DMS79 treated with DMSO at 0.1 percent for 48 hours (cell line): ENCODE results near the gene BCR.

Experiments used
- DNase-seq: peaks from one replicate; lab custom pipeline; 2025; lab: John Stamatoyannopoulos, UW

Gene BCR

DNA sequence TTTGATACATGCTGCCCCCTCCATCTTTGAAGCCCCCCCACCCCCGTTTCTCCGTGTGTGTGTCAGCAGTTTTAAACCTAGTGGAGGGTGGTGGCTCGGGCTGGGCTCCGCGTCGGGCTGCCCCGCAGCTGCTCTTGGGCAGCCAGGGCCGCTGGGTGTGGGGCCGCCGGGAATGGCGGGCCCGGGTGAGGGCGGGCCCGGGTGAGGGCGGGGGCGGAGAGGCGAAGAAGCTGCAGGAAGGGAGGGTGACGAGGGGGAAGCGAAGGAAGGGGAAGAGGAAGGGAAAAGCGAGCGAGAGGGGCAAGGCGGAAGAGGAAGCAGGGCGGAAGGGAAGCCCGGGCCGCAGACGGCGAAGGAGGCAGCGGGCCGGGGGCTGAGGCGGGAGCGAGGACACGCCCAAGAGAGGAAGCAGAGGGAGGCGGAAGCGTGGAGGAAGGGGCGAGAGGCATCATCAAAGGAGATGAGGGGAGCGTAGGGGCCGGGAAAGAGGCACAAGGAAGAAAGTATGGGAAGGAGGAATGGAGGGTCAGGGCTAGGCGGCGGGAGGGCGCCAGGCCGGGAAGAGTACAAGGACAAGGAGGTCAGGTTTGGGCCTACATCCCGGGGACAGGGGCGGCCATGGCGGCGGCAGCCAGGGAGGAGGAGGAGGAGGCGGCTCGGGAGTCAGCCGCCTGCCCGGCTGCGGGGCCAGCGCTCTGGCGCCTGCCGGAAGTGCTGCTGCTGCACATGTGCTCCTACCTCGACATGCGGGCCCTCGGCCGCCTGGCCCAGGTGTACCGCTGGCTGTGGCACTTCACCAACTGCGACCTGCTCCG is 82.4 kb downstream of the BCR start:
- no peak for DNase-seq

DNA sequence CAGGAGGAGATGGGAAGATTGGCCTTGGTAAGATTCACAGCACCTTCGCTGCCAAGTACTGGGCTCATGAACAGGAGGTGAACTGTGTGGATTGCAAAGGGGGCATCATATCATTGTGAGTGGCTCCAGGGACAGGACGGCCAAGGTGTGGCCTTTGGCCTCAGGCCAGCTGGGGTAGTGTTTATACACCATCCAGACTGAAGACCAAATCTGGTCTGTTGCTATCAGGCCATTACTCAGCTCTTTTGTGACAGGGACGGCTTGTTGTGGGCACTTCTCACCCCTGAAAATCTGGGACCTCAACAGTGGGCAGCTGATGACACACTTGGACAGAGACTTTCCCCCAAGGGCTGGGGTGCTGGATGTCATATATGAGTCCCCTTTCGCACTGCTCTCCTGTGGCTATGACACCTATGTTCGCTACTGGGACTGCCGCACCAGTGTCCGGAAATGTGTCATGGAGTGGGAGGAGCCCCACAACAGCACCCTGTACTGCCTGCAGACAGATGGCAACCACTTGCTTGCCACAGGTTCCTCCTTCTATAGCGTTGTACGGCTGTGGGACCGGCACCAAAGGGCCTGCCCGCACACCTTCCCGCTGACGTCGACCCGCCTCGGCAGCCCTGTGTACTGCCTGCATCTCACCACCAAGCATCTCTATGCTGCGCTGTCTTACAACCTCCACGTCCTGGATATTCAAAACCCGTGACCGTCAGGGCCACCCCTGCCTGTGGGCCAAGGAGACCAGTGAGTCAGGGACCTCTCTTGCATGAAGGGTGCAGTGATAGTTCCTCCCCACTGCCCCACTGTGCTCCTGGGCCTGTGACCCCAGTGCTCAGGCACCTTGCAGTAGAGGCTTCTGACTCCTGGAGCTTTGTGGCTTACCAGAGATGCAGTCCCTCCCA is 83.6 kb downstream of the BCR start:
- DNase-seq = no peak

- no peak for DNase-seq
These were observed 84.5 kb downstream of the BCR start for GRCh38 chr22:23264610-23265367.

- DNase-seq = no peak
These were observed 85.0 kb downstream of the BCR start for GRCh38 chr22:23265368-23265700.

DNA sequence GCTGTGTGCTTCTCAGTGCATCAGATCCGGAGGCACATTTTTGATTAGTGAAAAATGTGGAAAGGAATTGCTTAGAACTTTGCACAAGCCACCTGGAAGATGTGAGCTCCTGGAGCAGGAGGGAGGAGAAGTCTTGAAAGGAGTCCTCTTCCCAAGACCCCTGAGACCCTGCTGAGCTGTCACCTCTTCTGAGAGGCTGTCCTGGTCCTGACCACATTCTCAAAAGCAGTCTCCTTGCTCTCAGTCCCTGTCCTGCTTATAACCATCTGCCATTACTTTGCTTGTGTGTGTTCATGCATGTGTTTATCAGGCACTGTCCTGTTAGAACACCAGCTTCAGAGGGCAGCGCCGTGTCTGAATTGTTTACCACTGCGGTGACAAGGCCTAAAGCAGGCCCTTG is 86.5 kb downstream of the BCR start:
- DNase-seq = no peak

DNA sequence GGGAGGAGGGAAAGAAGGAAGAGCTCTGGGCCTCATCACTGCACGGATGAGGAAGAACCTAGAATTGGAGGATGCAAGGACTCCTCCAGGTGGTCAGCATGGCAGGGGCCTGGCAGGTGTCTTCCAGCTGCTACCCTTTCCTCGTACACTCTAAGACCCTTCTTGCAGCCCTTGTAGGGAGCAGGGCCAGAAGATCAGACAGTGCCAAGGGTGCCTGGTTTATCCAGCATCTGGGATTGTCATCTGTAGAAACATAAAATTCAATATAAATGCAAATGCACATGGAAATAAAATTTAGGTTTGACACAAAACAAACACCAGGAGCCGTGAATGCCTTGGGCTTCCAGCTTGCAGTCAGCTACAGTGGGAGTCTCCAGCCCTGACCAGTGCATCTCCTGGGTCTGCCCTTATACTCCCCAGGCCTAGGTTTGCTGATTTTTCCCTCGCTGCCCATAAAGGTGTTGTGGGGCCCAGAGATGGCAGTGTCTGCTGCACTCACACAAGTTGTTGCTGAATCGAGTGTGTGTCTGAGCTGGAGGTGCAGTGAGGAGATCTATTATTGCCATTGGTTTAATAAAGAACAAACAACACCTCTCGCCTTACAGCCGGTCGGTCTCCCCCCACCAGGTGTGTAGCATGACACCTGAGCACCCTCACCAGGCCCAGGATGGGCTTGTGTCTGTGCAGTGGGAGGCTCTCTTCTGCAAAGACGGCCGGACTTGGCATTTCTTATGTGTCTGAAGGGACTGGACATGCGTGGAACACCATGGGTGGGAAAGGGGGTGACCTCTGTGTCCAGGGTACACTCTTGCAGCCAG is 87.1 kb downstream of the BCR start:
- DNase-seq = no peak

GRCh38 chr22:23268139-23268712 is 87.9 kb downstream of the BCR start:
- DNase-seq = peak; percentile 39

GRCh38 chr22:23268877-23269276 is 88.6 kb downstream of the BCR start:
- DNase-seq = no peak

DNA sequence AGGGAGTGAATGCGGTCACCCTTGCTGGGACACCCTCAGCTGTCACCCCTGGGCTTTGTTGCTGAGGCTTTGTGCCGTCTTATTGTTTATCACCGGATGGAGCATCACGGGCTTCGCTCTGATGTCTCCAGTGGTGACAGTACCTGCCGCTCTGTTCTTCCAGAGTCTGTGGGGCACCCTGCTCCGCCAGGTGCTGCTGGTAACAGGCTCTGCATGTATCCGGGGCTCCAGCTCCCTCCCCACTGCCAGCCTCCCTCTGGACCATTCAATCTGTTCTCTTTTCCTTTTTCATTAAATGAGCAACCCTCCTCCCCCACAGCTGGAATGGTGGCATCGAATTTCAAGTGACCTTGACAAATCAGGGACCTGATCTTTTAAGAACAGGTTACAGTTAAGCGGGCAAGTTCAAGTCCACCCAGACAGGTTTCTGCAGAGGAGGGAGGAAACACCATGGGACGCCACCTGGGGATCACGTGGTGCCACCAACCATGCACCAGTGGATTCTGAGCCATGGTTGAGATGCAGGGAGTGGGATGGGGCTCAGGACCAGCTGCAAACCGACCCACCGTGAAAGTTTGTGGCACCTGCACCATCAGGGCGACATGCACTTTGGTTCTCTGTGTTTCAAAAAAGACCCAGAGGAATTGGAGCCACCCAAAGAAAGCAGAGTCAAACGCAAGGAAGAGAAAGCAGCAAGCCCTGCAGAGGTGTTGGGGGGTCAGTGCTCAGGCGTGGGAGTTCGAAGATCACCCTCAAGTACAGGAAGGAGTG is 89.3 kb downstream of the BCR start:
- DNase-seq = peak; percentile 52

GRCh38 chr22:23270212-23270733 is 90.0 kb downstream of the BCR start:
- DNase-seq = peak; percentile 74

GRCh38 chr22:23270798-23271596 is 90.7 kb downstream of the BCR start:
- peak; percentile 2 for DNase-seq

- no peak for DNase-seq
These were observed 91.2 kb downstream of the BCR start for GRCh38 chr22:23271597-23271908.

DNA sequence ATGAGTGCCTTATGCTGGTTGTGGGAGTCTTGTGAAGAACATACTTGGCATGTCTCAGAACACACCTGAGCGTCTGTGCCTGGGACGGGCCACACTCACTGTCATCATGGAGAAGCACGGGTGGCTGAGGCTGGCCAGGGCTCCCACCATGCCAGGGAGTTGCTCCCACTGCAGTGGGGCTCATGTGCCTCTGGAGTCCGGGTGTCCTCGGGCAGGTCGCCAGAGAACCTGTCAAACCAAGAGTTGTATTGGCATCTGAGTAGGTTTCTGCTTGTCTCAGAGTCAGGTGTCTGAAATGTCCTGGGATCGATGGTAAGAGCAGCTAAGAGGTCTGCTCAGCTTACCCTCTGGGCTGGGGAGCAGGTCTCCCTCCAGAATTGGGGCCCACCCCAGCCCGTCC is 92.1 kb downstream of the BCR start:
- no peak for DNase-seq

- DNase-seq = no peak
These were observed 92.5 kb downstream of the BCR start for GRCh38 chr22:23272834-23273233.

DNA sequence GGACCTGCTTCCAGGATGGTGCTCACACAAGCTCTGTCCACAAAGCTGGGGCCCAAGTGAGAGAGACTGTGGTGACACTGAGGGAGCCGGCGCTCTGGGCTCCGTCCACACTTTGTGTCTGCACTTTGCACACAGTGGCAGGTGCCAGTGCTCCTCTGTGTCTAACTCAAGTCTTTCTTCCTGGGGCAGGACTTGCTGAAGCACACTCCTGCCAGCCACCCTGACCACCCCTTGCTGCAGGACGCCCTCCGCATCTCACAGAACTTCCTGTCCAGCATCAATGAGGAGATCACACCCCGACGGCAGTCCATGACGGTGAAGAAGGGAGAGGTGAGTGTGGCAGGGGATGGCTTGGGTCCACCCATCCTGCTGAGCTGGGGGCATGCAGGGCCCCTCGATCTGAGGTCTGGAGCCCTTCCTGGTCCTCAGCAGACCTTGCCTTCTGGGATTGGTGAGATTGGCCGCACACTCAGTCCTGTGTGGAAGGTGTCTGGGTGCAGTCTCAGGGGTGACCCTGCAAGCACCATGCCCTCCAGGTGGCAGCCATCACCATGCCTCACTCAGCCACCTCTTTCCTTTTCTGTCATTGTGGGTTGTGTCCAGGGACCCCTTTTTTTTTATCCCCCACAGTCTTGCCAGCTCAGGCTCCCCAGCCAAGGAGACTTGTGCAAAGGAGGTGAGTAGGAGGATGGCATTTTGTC is 93.3 kb downstream of the BCR start:
- DNase-seq = no peak

GRCh38 chr22:23274146-23274526 is 93.8 kb downstream of the BCR start:
- DNase-seq = no peak

DNA sequence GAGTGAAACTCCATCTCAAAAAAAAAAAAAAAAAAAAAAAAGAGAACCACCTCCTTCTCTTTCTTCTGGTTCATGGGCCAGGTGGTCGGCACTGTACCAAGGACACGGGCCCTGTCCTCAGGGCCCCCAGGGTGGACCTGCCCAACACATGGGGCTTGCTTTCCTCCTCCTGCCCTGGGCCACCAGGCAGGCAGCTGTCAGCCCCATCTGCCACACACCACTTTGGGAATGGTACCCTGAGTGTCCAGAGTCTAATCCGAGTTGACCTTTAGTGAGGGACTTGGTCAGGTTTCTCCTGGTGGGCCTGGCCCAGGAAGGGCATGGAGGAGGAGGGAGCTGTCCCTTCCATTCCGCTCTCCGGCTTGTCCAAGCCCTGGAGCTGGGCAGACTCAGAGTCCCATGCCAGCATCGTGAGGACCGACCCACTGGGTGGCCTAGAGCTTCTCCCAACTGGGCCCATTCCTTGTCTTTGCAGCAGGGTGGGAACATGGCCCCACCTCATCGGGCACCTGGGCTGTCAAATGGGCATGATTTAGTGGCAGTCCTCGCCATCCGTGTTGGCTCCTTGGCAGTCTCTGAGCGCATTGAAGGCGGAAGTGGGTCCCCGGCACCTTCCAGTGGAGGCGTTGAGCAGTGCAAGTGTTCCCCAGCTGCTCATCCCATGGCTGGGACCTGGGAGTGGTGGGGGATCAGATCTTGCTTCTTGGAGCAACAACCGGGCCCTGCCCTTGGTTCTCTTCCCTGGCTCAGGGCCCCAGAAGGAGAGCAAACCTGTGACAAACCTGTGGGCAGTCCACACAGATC is 94.8 kb downstream of the BCR start:
- DNase-seq = no peak

GRCh38 chr22:23275751-23276150 is 95.4 kb downstream of the BCR start:
- no peak for DNase-seq
